HG03135 (cell line): ENCODE measurements around the gene KIAA0408.
A peak's percentile ranks its signal among the peaks of the same experiment; 100 is the strongest.
"Not testable (repeated sequence)": the region's sequence is repeated elsewhere in the genome, so short reads cannot be mapped to it uniquely, and the experiment has no call there.

Source experiments
- ATAC-seq: cut with Tn5 transposase; IDR thresholded peaks from one replicate; pipeline ENCODE4 v1.9.1; 2021; ENCODE audit warnings: mild to moderate bottlenecking, moderate library complexity; ENCODE audit not compliant: unreplicated experiment

Gene KIAA0408

DNA sequence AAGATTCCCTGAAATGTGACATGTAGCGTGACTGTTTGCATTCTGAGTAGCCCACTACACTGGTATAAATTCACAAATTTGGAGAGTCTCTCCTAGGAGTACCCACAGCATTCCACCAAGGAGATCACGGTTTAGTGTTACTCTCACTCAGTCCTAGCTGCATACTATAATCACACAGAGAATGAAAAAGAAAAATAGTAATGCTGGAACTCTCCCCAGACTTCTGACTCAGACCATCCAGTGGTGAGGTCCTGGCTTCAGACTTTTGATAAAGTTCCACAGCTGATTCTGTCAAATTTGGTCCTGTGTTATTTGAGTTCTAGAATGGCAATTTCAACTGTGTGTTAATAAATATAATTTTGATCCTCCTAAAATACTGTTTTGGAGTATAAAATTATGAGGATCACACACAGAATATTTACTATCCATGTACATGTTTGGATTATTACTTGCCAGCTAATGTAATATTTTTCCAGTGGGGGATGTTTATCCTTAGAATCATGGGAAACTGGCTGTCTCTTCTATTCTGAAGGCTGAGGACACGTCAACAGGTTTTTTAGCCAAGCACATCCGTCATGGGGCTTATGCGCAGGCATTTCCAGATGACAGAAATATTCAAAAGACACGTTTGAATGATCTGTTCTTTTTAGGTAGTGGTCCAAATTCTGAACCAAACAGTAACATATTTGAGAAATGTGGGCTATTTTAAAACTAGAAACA, 5.1 kb upstream of the KIAA0408 start:
- ATAC-seq, result no peak

DNA sequence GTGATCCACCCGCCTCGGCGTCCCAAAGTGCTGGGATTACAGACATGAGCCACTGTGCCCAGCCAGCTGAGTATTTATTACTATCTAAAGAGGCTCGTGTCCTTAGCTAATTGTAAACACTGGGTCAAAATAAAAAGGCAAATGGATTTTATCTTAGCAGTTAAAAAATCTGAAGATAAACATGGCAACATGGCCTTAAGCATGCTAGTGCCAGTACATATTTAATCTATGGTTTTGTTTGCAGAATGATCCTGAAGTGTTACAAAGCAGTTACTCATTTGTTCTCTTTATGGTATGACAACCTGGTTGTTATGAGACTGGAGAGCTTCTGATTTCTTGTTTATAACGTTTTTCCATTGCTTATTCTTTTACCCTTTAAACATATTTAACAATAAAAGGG, 3.9 kb upstream of the KIAA0408 start:
- no peak for ATAC-seq

DNA sequence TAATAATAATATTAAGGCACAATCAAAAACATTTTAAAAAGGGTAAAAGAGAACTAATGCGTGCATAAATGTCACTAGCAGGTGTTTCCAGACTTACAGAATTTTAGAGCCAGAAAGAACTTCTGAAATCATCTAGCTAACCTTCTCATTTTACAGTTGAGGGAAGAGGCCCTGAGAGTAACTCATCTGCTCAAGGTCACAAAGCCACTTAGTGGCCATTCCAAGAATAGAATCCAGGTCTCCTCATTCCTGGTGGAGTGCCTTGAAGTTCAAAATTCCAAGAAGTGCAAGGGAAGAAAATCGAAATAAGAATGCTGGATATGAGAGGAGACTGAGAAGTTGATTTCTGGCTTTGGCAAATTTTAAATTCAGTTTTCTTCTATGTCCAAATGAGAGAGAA, 3.2 kb upstream of the KIAA0408 start:
- no peak for ATAC-seq

DNA sequence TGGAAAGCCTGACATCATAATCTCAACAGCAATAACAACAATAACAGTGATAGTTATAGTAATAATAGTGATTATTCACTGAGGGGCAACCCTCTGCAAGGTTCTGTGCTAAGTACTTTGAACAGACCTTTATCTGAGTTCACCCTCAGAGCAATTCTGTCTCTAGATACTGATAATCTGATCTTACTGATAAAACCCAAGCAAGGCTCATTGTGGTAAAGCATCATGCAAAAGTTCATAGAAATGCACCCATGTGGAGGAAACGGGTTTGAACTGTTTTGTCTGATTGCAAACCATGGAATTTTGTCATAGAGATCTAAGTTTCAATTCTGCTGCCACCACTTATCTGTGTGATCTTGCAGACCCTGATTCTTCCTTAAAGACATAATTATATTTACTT, 1.3 kb upstream of the KIAA0408 start:
- ATAC-seq, result no peak

DNA sequence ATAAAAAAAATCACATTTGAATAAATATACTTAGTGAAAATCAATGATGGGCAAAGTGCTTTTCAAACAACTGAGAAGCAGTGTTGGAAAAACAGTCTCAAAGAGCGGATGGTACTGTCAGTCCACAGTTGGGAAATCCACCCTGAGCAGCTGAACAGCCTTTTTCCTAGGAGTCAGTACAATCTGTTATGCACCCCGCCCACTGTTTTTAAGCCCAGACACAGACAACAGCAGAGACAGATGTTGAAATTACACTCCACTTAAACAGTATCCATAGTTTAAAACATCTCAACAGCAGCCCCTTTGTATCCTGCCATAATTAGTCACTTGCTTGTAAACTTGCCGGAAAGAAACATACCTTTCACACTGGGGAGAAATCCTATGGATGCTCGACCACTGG, 372 bp downstream of the KIAA0408 start:
- ATAC-seq, result no peak

DNA sequence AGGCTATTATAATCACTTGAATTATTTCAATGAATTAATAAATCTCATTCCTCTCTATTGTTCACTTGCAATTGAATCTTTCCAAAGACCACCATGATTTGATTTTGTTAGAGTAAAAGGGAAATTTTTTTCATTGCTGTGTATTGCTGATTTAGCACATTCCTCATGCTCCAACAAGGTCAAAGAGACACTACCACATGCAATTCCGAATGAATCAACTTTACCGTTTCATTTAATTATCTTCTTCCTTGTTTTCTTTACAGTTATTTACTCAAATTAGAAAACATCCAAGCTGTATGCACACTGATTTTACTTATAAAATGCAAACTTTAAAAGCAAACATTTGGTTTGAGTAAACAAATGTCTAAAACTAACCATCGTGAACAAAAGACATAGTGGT, 967 bp downstream of the KIAA0408 start:
- no peak for ATAC-seq

DNA sequence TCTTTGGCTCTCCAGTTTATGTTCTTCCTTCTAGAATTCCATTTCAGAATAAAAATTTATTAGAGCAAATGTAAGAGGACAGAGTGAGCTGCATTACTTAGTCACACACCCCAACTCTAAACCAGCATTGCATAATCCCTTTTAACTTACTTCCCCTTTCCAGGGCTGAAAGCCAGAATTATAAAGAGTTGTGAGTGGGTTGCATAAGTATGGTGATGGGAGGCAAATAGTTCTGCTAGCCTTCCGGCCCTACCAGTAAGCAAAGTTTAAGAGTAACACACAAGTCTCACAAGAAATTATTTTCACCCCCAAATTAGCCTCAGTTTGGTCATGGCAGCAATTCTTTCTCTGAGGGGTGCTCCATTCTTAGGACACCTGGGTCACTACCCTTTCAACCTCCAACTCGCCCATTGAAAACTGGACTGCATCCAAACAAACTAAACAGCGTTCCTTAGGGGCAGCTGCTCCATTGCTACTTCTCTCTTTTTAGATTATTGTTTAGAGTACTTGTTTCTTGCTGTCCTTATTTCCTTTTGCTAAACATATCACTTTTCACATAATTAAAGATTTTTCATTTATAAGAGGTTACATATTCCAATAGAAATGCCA, 1.6 kb downstream of the KIAA0408 start:
- no peak for ATAC-seq

DNA sequence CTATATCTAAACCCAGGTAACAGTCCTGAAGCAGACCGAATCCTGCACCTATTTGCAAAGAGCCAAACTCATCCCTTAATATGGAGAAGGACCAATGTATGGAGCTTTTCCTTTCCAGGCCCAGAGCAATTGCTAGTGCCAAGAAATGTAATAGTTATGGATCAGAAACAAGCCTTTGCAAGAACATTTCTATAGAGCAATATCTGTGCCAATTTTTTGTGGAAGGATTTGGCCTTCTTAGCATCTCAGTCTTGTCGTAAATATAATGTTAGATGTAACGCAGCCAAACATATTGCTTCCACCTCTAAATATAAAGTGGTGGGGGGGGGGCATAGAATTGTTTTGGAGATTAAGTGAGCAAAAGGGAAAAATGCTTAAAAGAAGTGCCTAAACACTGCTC, 2.7 kb downstream of the KIAA0408 start:
- ATAC-seq, result no peak

DNA sequence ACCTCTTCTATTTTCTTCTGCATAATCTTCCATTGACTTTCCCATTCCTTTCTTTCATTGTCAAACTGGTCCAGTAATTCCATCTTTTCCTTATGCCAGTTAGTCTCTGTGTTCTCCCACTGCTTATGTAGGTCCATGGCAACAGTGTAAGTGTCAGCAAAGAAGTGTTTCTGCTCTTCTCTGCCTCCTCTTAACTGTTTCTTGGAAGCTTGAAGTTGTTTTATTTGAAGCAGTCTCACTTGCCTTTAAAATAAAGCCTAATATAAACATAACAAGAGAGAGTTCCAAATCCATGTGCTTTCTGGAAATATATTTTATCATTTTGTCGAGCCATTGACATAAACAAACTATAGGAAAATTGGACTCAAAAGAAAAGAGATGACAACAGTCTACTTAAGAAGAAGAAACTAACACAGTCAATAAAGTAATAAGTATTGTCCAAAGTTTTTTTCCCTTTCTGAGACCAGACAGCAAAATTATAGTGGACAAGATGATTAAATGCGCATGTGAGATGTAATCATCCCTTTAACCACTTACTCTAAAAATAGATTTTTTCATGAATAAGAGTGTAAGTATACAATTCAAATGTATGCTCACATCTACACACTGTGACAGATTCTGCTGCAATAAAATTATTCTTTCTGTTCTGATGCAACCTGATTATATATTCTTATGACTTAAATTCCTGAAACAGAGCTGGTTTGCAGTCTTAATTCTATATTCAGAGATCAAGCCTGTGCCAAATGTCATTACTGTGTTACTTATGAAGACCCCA, 5.2 kb downstream of the KIAA0408 start:
- no peak for ATAC-seq

DNA sequence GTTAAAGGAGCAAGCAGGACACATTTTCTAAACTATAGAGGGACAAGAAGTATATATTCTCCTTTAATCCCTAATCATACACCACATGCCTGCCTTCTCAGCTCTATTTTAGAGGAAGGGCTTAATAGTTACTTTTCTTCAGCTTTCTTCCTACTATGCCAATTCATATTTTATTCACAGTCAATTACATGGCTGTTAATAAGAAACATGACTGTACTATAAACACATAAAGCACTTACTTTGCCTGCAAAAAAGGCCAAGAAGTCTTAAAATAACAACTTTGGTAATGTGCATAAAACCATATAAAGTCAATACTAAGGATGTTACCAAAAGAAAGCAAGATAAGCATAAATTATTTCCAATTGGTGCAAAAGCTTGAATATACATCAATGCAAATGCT, 6.4 kb downstream of the KIAA0408 start:
- no peak for ATAC-seq

DNA sequence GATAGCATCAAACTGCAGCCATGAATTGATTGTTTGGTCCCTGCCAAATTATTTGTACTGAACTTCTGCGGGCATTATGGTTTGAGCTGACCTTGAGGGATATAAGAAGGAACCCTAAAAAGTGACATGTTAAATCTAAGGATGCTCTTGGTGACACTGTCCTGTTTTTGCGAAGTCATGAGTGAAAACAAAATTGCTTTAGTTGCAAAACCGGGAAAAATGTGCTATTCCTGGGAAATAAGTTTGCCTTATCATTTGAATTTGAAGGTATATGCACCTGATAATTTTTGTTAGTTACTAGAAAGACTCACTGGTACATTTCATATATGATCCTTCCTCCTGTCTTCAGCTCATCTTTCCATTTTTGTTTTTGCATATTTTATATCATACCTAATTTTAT, 7.8 kb downstream of the KIAA0408 start:
- no peak for ATAC-seq

DNA sequence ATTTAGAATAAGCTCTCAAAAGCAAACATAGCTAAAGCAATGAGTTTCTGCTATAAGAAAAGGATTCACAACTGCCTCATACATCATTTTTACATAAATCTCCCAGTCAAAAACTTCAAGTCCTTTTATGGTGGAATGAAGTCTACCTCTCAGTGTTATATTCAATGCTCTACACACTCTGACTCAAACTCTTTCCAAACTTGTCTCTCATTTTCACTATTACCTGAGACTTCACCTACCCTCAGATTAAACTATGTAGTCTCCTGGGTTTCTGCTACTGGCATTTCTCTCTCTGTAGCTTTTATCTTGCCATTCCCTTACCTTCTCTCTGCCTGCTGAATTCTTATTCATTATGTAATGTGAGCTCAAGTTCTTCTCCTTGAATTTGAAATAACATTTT, 11.4 kb downstream of the KIAA0408 start:
- ATAC-seq, result no peak

DNA sequence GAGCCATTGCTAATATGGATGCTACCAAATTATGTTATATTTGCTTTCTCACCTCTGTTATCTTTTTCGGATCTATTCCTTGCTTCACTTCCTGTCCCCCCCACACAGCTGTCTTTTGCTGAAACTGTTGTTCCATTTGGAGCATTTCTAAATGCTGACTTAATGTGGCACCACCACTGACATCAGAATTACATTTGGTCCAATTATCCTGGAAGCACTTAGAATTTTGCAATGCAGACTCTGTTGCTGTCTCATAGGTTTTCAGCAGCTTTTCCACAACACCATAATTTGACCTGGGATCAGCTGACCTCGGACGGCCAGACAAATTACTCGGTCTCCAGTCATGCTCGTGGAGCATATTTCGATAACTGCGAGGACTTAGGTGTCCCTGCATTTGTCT, 12.8 kb downstream of the KIAA0408 start:
- no peak for ATAC-seq

DNA sequence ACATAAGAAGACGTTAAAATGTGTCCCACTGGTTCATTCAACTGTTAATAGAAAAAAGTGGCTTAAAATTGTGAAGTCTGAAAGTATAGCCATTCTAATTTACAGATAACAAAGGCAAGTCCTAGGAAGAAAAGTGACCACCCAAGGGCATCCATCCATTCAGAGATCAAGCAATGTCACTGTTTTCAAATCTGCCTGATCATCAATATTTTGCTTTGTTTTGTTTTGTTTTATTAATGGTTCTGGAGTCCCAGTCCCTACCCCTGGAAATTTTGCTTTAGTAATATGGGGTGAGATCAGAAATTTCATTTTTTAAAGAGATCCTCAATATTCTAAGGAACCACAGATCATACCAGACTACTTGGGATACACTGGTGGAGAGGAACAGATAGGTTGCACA, 17.3 kb downstream of the KIAA0408 start:
- no peak for ATAC-seq

DNA sequence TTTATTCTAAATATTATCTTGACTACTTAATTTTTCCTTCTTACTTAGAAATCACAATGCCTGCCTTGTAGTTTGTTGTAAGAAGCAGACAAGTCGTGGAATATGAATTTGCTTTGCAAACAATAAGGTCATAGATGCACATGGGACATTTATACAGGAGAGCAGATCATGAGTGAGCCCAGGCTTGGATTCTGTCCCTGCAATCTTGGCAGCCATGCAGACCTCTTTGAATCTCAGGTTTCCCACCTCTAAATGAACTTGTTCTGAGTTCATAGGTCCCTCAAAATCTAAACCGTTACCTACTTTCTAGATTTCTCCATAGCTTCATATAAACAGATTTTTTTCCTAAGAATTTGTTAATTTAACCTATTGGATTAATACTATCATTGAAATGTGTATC, 19.5 kb downstream of the KIAA0408 start:
- ATAC-seq, result no peak

DNA sequence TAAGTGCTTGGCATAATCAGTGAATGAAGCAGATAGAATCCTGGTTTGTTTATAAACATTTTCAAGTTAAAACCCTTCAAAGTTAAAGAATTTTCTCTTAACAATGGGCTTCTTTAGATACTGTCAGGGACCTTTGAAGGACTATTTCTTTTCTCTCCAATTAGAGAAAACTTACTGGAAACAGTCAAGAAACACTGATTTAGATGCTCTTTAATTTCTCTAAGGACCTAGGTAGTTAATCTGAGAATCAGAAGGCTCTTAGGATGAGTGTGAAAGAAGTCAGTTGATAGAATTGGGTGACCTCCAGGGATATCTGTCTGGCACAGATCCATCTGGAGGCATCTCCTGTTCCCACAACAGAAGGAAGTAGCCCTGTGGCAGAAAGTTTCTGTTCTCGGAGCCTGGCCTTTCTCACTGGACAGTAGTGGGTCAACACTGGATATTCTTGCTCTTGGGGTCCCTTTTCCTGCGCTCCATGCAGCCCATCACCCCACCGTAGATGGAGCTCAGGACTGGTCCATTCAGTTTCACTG, 22.5 kb downstream of the KIAA0408 start:
- no peak for ATAC-seq

DNA sequence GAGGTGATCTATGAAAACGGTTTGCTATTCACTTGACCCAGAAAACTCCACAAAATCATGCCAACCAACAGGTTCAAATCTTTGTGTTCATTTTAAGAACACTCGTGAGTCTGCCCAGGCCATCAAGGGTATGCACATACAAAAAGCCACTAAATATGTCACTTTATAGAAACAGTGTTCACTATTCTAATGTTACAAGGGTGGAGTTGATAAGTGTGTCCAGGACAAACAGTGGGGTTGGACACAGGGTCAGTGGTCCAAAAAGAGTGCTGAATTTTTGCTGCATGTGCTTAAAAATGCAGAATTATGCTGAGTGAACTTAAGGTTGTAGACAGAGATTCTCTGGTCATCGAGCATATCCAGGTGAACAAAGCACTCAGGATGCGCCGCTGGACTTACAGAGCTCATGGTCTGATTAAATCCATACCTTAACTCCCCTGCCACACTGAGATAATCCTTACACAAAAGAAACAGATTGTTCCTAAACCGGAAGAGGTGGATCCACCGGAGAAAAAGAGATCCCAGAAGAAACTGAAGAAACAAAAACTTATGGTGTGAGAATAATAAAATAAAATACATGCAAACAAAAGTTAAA, 23.5 kb downstream of the KIAA0408 start:
- no peak for ATAC-seq

DNA sequence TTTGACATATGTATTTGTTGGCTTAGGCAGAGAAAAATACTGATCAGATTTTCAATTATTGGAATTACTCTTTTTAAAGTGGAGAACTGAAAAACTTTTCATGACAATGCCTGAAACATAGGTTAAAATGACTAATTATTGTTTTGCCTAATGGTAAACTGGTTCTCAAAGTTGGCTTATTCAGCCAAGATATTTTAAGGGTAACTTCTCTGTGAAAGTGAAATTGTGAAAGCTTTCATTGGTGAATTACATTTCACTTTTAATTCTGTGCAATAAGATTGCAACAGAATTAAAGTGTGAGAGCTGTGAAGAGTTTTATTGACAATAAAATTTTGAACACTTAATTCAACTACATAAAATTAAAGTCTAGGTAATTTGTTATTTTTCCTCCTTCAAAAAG, 24.5 kb downstream of the KIAA0408 start:
- ATAC-seq, result no peak

DNA sequence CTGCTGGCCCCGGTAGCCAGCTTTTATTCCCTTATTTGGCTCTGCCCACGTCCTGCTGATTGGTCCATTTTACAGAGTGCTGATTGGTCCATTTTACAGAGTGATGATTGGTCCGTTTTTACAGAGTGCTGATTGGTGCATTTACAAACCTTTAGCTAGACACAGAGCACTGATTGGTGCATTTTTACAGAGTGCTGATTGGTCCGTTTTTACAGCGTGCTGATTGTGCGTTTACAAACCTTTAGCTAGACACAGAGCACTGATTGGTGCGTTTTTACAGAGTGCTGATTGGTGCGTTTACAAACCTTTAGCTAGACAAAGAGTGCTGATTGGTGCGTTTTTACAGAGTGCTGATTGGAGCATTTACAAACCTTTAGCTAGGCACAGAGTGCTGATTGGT, 30.6 kb downstream of the KIAA0408 start:
- not testable (repeated sequence) for ATAC-seq

DNA sequence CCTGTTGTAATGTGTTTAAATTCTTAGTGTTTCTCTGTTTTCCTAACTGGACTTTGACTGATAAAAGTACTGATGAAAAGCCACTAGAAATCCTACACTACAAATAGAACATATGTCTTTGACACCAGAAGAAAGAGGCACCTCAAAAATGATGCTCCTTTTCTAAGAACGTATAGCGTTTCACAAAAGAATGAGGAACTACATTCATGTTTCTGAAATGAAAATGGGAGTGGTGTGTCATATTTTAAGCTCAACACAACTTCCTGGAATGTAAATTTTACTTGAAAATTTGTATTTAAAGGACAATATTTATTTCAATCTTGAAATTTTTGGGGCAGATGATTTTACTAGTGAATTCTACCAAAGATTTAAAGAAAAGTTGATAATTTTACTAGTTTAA, 35.3 kb downstream of the KIAA0408 start:
- ATAC-seq, result no peak

DNA sequence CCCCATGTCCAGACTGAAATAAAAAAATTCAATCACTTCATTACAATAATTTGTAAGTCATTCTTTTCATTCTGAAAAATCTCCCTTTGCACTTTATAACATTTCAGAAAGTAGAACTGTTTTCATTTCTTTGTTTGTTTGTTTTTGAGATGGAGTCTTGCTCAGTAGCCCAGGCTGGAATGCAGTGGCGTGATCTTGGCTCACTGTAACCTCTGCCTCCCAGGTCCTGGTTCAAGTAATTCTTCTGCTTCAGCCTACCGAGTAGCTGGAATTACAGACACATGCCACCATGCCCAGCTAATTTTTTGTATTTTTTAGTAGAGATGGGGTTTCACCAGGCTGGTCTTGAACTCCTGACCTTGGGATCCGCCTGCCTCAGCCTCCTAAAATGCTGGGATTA, 38.0 kb downstream of the KIAA0408 start:
- ATAC-seq, result not testable (repeated sequence)

DNA sequence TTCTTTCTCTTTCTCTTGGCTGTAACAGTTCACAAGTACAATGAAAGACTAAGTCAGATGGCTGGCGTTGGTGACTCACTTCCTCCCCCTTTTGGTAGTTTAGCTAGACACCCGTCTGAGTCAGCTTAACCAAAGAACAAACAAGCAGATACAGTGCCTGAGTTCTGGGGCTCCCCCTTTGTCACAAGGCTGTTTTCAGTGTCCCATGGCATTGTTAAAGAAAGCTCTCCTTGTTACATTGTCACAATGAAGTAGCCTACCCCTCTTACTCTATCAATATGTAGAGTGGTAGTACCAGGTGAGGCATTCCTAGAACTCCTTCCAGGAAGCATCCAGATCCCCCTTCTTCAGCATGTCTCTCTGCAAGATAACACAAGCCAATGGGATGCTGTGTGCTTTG, 38.6 kb downstream of the KIAA0408 start:
- ATAC-seq, result peak; percentile 100
